HepG2 (cell line): ENCODE data around the gene ETFB. TPM values are rescaled to one million over a fixed set of nuclear protein-coding genes. Genes with fewer than 3 reads are reported as not detected.

Experiments
- AFF4 ChIP-seq: sonication (generic); formaldehyde crosslinking; IDR thresholded peaks from 2 replicates; pipeline ENCODE4 v1.4.0; 2020; ENCODE audit warnings: missing genetic modification reagents
- CHCHD3 ChIP-seq: sonication (generic); formaldehyde crosslinking; IDR thresholded peaks from 2 replicates; pipeline ENCODE4 v1.8.0; 2022; ENCODE audit warnings: mild to moderate bottlenecking, missing genetic modification reagents, moderate library complexity
- ELF4 ChIP-seq: sonication (generic); formaldehyde crosslinking; IDR thresholded peaks from 2 replicates; pipeline ENCODE4 v1.5.0; 2020; ENCODE audit warnings: missing genetic modification reagents, mild to moderate bottlenecking, moderate library complexity, borderline replicate concordance
- IRF9 ChIP-seq: sonication (generic); formaldehyde crosslinking; IDR thresholded peaks from 2 replicates; pipeline ENCODE4 v1.8.0; 2022; ENCODE audit warnings: missing genetic modification reagents, mild to moderate bottlenecking, borderline replicate concordance
- JUN ChIP-seq: sonication (generic); formaldehyde crosslinking; IDR thresholded peaks from 2 replicates; pipeline ENCODE4 v1.4.0; 2020; ENCODE audit warnings: mild to moderate bottlenecking, missing genetic modification reagents
- KLF9 ChIP-seq: IDR thresholded peaks from 2 replicates; pipeline ENCODE4 v1.6.1; 2016; ENCODE audit warnings: low read depth
- MXD1 ChIP-seq: sonication (generic); formaldehyde crosslinking; IDR thresholded peaks from 2 replicates; pipeline ENCODE4 v1.4.0; 2020; ENCODE audit warnings: mild to moderate bottlenecking, missing genetic modification reagents
- NCOR1 ChIP-seq: fragments of 200-600 bp; sonication (generic); IDR thresholded peaks from 2 replicates; pipeline ENCODE4 v1.7.0; 2017; ENCODE audit warnings: antibody characterized with exemption, low read length, borderline replicate concordance
- RERE ChIP-seq: IDR thresholded peaks from 2 replicates; pipeline ENCODE4 v1.6.1; 2016; ENCODE audit warnings: low read depth, missing genetic modification reagents, missing compliant biosample characterization
- RFX1 ChIP-seq: fragments of 450-650 bp; IDR thresholded peaks from 2 replicates; pipeline ENCODE4 v1.6.1; 2017
- ZMAT3 ChIP-seq: sonication (generic); formaldehyde crosslinking; conservative IDR thresholded peaks from 2 replicates; pipeline ENCODE4 v1.7.0; 2021; ENCODE audit warnings: missing genetic modification reagents
- ZNF225 ChIP-seq: sonication (generic); formaldehyde crosslinking; IDR thresholded peaks from 2 replicates; pipeline ENCODE4 v1.4.0; 2020; ENCODE audit warnings: mild to moderate bottlenecking, missing genetic modification reagents
- ZNF33A ChIP-seq: sonication (generic); formaldehyde crosslinking; IDR thresholded peaks from 2 replicates; pipeline ENCODE4 v1.5.1; 2020; ENCODE audit warnings: missing genetic modification reagents, mild to moderate bottlenecking, moderate library complexity, borderline replicate concordance
- ZNF749 ChIP-seq: sonication (generic); formaldehyde crosslinking; IDR thresholded peaks from 2 replicates; pipeline ENCODE4 v1.8.0; 2022; ENCODE audit warnings: mild to moderate bottlenecking, missing genetic modification reagents, moderate library complexity, borderline replicate concordance
- ZNF772 ChIP-seq: sonication (generic); formaldehyde crosslinking; IDR thresholded peaks from 2 replicates; pipeline ENCODE4 v1.5.0; 2020; ENCODE audit warnings: mild to moderate bottlenecking, missing genetic modification reagents
- polyA plus RNA-seq, 8 experiments: library from polyadenylated mRNA; depleted of rRNA in 3 of 8; stranded (reverse) in 7 of 8; unstranded in 1 of 8; fragments of >200 nt; fragmentation: Illumina TruSeq in 4 of 8; extraction: Trizol in 4 of 8; gene quantifications; 2 replicates each; pipeline versions ENCODE4 v1.2.1 to v1.2.3, GENCODE V29; 2011 to 2016; ENCODE audit warnings: low read depth in 4 of 8, missing spikeins in 1 of 8, mixed read lengths in 1 of 8; ENCODE audit not compliant: insufficient read depth in 1 of 8
- total RNA-seq, 5 experiments: library from RNA; depleted of rRNA; stranded (reverse); fragments of >200 nt; fragmentation: Illumina TruSeq; extraction: Trizol; gene quantifications; 2 replicates each; pipeline ENCODE4 v1.2.3, GENCODE V29; 2016; ENCODE audit warnings: low read depth in 1 of 5

Gene ETFB
- total and polyA plus RNA-seq, 2 of the 13 experiments (the other 11 are each of a cell fraction or from before 2014, with no cell fraction given), result 678 to 1,314 TPM

- TF ChIP-seq ZNF225, result no peak
- TF ChIP-seq ZMAT3, result no peak
- TF ChIP-seq RFX1, result peak; percentile 90
- no peak for TF ChIP-seq JUN (CRISPR knock-in tag)
- peak; percentile 26; the same call in 1 of the 2 replicates for TF ChIP-seq NCOR1
- TF ChIP-seq ZNF33A (CRISPR knock-in tag), result no peak
- no peak for TF ChIP-seq ZNF772 (CRISPR knock-in tag)
- TF ChIP-seq IRF9 (CRISPR knock-in tag), result peak; percentile 55; the same call in 1 of the 2 replicates
- TF ChIP-seq ZNF749 (CRISPR knock-in tag), result peak; percentile 88; the same call in 1 of the 2 replicates
- no peak for TF ChIP-seq KLF9
- TF ChIP-seq RERE (CRISPR knock-in tag), result no peak
- no peak for TF ChIP-seq AFF4 (CRISPR knock-in tag)
- no peak for TF ChIP-seq ELF4
- TF ChIP-seq MXD1 (CRISPR knock-in tag), result peak; percentile 81
- TF ChIP-seq CHCHD3 (CRISPR knock-in tag), result 0 out of 2 replicates have a peak, but pooled peaks have one; percentile 19
These were observed 28.1 kb upstream of the ETFB start (continued) for GRCh38 chr19:51394050-51394836.
